ENCODE measurements around the gene GPHN.

The GPHN gene

GRCh38 chr14:67186172-67186768 lies 678.3 kb downstream of the GPHN start:
- no peak for DNase-seq

- DNase-seq: no peak
Measured at GRCh38 chr14:67186789-67187584, 679.0 kb downstream of the GPHN start.

- DNase-seq: no peak
Measured at GRCh38 chr14:67187826-67188225, 679.9 kb downstream of the GPHN start.

GRCh38 chr14:67188326-67188725 lies 680.4 kb downstream of the GPHN start:
- no peak for DNase-seq

- DNase-seq: no peak
Measured at GRCh38 chr14:67191768-67192290, 683.9 kb downstream of the GPHN start.

- no peak for DNase-seq
Measured at GRCh38 chr14:67192366-67192765, 684.4 kb downstream of the GPHN start.

- DNase-seq: no peak
Measured at GRCh38 chr14:67195279-67195678, 687.3 kb downstream of the GPHN start.

GRCh38 chr14:67199016-67199415 lies 691.1 kb downstream of the GPHN start:
- DNase-seq: no peak

GRCh38 chr14:67207810-67208209 lies 699.9 kb downstream of the GPHN start:
- no peak for DNase-seq

- no peak for DNase-seq
Measured at GRCh38 chr14:67218126-67218525, 710.2 kb downstream of the GPHN start.

GRCh38 chr14:67221248-67221981 lies 713.5 kb downstream of the GPHN start:
- no peak for DNase-seq

GRCh38 chr14:67221982-67222328 lies 714.0 kb downstream of the GPHN start:
- no peak for DNase-seq

- DNase-seq: no peak
Measured at GRCh38 chr14:67225523-67225922, 717.6 kb downstream of the GPHN start.

GRCh38 chr14:67228325-67228984 lies 720.5 kb downstream of the GPHN start:
- DNase-seq: no peak
